ENCODE data around the gene SPINT4. TPM values are rescaled to one million over a fixed set of nuclear protein-coding genes. Genes with fewer than 3 reads are reported as not detected.

The SPINT4 gene
- total RNA-seq, 2 experiments from 2014 or later, result not detected

GRCh38 chr20:45765307-45765875, 43.2 kb downstream of the SPINT4 start:
- no peaks in the 10 kb centered on the region for H3K36me3 Mint-ChIP-seq (ENCODE audit: low read depth)
- intact Hi-C loops (cut with micrococcal nuclease), result no loop called here
- H3K4me1 Mint-ChIP-seq (ENCODE audit: low read depth), result no peaks in the 10 kb centered on the region
- H3K4me3 Mint-ChIP-seq, result no peak overlapping the region
- POLR2A ChIA-PET, result no interaction called here
- ATAC-seq (no peak), DNase-seq (no peak)
- no peaks in the 10 kb centered on the region for H3K9me3 Mint-ChIP-seq
- no peak overlapping the region for H3K27ac Mint-ChIP-seq
- no peak for TF ChIP-seq CTCF (IDR thresholded peaks at IDR 0.05)
- CTCF ChIA-PET, result interaction anchor here (1.3 kb wide), 1 partner anchor 135 kb away, joined by 3 read pairs; no protein-coding TSS in a partner anchor
- H3K27me3 Mint-ChIP-seq, result peaks cover 4% of the 10 kb centered on the region

- Mint-ChIP-seq H3K36me3 (ENCODE audit: low read depth) (no peaks in the 10 kb centered on the region), H3K9me3 (no peaks in the 10 kb centered on the region), H3K4me1 (ENCODE audit: low read depth) (peaks cover 4% of the 10 kb centered on the region), H3K27ac (no peak overlapping the region), H3K4me3 (no peak overlapping the region), H3K27me3 (peaks cover under 1% of the 10 kb centered on the region)
- ATAC-seq (no peak), DNase-seq (no peak)
- POLR2A ChIA-PET, result no interaction called here
- TF ChIP-seq CTCF (IDR thresholded peaks at IDR 0.05), result no peak
- intact Hi-C loops (cut with micrococcal nuclease), result no loop called here
- CTCF ChIA-PET, result interaction anchor here (1.3 kb wide), 1 partner anchor 136 kb away, joined by 3 read pairs; no protein-coding TSS in a partner anchor
These were observed 43.8 kb downstream of the SPINT4 start for GRCh38 chr20:45765980-45766379.

- no peak overlapping the region for H3K27ac Mint-ChIP-seq
- ATAC-seq, result no peak
- H3K36me3 Mint-ChIP-seq (ENCODE audit: low read depth), result no peaks in the 10 kb centered on the region
- H3K9me3 Mint-ChIP-seq, result no peaks in the 10 kb centered on the region
- intact Hi-C loops (cut with micrococcal nuclease), result no loop called here
- POLR2A ChIA-PET, result interaction anchor here (0.6 kb wide), 1 partner anchor 478 kb away, joined by 3 read pairs; no protein-coding TSS in a partner anchor
- CTCF ChIA-PET, result interaction anchor here (1.1 kb wide), 1 partner anchor 176 kb away, joined by 4 read pairs; no protein-coding TSS in a partner anchor
- TF ChIP-seq CTCF (IDR thresholded peaks at IDR 0.05), result no peak
- H3K27me3 Mint-ChIP-seq, result peaks cover 2% of the 10 kb centered on the region
- peaks cover 6% of the 10 kb centered on the region for H3K4me1 Mint-ChIP-seq (ENCODE audit: low read depth)
- DNase-seq, result no peak
- H3K4me3 Mint-ChIP-seq, result no peak overlapping the region
These were observed 46.3 kb downstream of the SPINT4 start for GRCh38 chr20:45768479-45768878.

- peaks cover 8% of the 10 kb centered on the region for H3K27me3 Mint-ChIP-seq
- H3K4me1 Mint-ChIP-seq (ENCODE audit: low read depth), result peaks cover 6% of the 10 kb centered on the region
- POLR2A ChIA-PET, result no interaction called here
- H3K36me3 Mint-ChIP-seq (ENCODE audit: low read depth), result no peaks in the 10 kb centered on the region
- peak; percentile 85 for ATAC-seq
- no peaks in the 10 kb centered on the region for H3K9me3 Mint-ChIP-seq
- no peak overlapping the region for H3K27ac Mint-ChIP-seq
- peak; percentile 85 for TF ChIP-seq CTCF (IDR thresholded peaks at IDR 0.05)
- H3K4me3 Mint-ChIP-seq, result no peak overlapping the region
- intact Hi-C loops (cut with micrococcal nuclease), result loop anchor here (5.0 kb wide), 1 partner anchor 179 kb away; no protein-coding TSS in a partner anchor
- peak; percentile 87 for DNase-seq
- CTCF ChIA-PET, result interaction anchor here (0.6 to 3.7 kb wide), 105 partner anchors 9 to 699 kb away, joined by 3 to 67 read pairs (median 5); partner anchors contain the start of genes DNTTIP1, EPPIN, SDC4 and SYS1
These were observed 49.1 kb downstream of the SPINT4 start for GRCh38 chr20:45771182-45771759.

GRCh38 chr20:45772693-45773092, 50.5 kb downstream of the SPINT4 start:
- DNase-seq, result no peak
- Mint-ChIP-seq H3K27ac (no peak overlapping the region), H3K9me3 (no peaks in the 10 kb centered on the region), H3K4me3 (no peak overlapping the region), H3K36me3 (ENCODE audit: low read depth) (no peaks in the 10 kb centered on the region), H3K4me1 (ENCODE audit: low read depth) (peaks cover 6% of the 10 kb centered on the region), H3K27me3 (peaks cover 8% of the 10 kb centered on the region)
- intact Hi-C loops (cut with micrococcal nuclease), result loop anchor here (5.0 kb wide), 1 partner anchor 180 kb away; no protein-coding TSS in a partner anchor
- ChIA-PET POLR2A (no interaction called here), CTCF (interaction anchor here (2.0 to 2.8 kb wide), 2 partner anchors 11 to 179 kb away, joined by 8 to 67 read pairs; no protein-coding TSS in a partner anchor)
- TF ChIP-seq CTCF (IDR thresholded peaks at IDR 0.05), result no peak
- no peak for ATAC-seq

All from activated CD8-positive, alpha-beta T cell treated with anti-CD3 and anti-CD28 coated beads for 36 hours (primary cell).